A549 (cell line): ENCODE data around the gene SCAF8. TPM values are rescaled to one million over a fixed set of nuclear protein-coding genes. Genes with fewer than 3 reads are reported as not detected.

ENCODE experiments used
- ATAC-seq, 2 experiments: fragments of 200-7000 bp in 1 of 2; fragments of >200 bp in 1 of 2; cut with Nextera tagmentation in 1 of 2; cut with Tn5 transposase in 1 of 2; 3 replicates each; pipeline versions ENCODE4 v1.8.0 to v1.9.1; 2018 to 2020; ENCODE audit warnings: mild to moderate bottlenecking in 1 of 2, moderate library complexity in 1 of 2
- CTCF ChIA-PET: fragments of 300-600 bp; sonication (Branson Sonifier 250); formaldehyde crosslinking; extraction: SDS; loops from one replicate; lab custom pipeline; 2021; ENCODE audit warnings: antibody characterized with exemption, inconsistent platforms; lab: Yijun Ruan, JAX
- POLR2A ChIA-PET: fragments of 350-600 bp; formaldehyde crosslinking; extraction: SDS; loops from one replicate; lab custom pipeline; 2021; ENCODE audit warnings: antibody characterized with exemption, inconsistent platforms; lab: Yijun Ruan, JAX
- DNase-seq, 2 experiments: peaks; one replicate each; pipeline versions ENCODE4 v3.0.0 to v3.0.0-alpha.2; 2011 to 2016; ENCODE audit warnings: low read depth in 1 of 2, low spot score in 1 of 2
- FAIRE-seq: peaks from 2 replicates; lab custom pipeline; 2011; peaks lifted over from hg19 to GRCh38; lab: Jason Lieb, UNC
- H3K27ac ChIP-seq, 2 experiments: fragments of >200 bp; sonication (Bioruptor Twin); formaldehyde crosslinking; 3 replicates each; pipeline ENCODE4 v1.5.1; 2016 to 2017
- H3K4me1 ChIP-seq: fragments of >200 bp; sonication (Bioruptor Twin); formaldehyde crosslinking; 3 replicates; pipeline ENCODE4 v1.6.1; 2016
- H3K4me2 ChIP-seq: fragments of >200 bp; sonication (Bioruptor Twin); formaldehyde crosslinking; 3 replicates; pipeline ENCODE4 v1.6.1; 2016
- H3K4me3 ChIP-seq: fragments of >200 bp; sonication (Bioruptor Twin); formaldehyde crosslinking; 3 replicates; pipeline ENCODE4 v1.5.1; 2016
- H3K9me3 ChIP-seq: fragments of >200 bp; sonication (Bioruptor Twin); formaldehyde crosslinking; 3 replicates; pipeline ENCODE4 v1.6.1; 2016
- ATOH8 ChIP-seq: fragments of 250-450 bp; sonication (Bioruptor Pico); IDR thresholded peaks from 2 replicates; pipeline ENCODE4 v1.5.0; 2020; ENCODE audit warnings: low read depth, mild to moderate bottlenecking, moderate library complexity
- CBX2 ChIP-seq: fragments of 200-600 bp; sonication (generic); IDR thresholded peaks from 2 replicates; pipeline ENCODE4 v1.6.1; 2016; ENCODE audit warnings: low read depth, mild to moderate bottlenecking, borderline replicate concordance
- CBX8 ChIP-seq: fragments of 200-600 bp; sonication (generic); IDR thresholded peaks from 2 replicates; pipeline ENCODE4 v1.6.1; 2016
- EP300 ChIP-seq, 2 experiments: fragments of >200 bp; sonication (Bioruptor Twin); formaldehyde crosslinking; IDR thresholded peaks; 2 replicates in 1 of 2; 3 replicates in 1 of 2; pipeline ENCODE4 v1.6.1; 2016 to 2017
- FOSL2 ChIP-seq, 2 experiments: fragments of 450-650 bp in 1 of 2; fragments of >200 bp in 1 of 2; sonication (Bioruptor Twin) in 1 of 2; formaldehyde crosslinking; IDR thresholded peaks; 2 replicates each; pipeline versions ENCODE4 v1.5.0 to v1.6.1; 2016 to 2020; ENCODE audit warnings: mild to moderate bottlenecking in 1 of 2, moderate library complexity in 1 of 2
- HDAC2 ChIP-seq: fragments of 200-600 bp; sonication (generic); IDR thresholded peaks from 2 replicates; pipeline ENCODE4 v1.6.1; 2016
- HEYL ChIP-seq: fragments of 250-450 bp; sonication (Bioruptor Pico); IDR thresholded peaks from 2 replicates; pipeline ENCODE4 v1.8.0; 2021; ENCODE audit warnings: mild to moderate bottlenecking, moderate library complexity
- HOXA7 ChIP-seq: fragments of 250-450 bp; sonication (Bioruptor Pico); IDR thresholded peaks from 2 replicates; pipeline ENCODE4 v1.5.0; 2020; ENCODE audit warnings: mild to moderate bottlenecking, moderate library complexity
- HOXB5 ChIP-seq: fragments of 250-450 bp; sonication (Bioruptor Pico); IDR thresholded peaks from 2 replicates; pipeline ENCODE4 v1.5.0; 2020; ENCODE audit warnings: mild to moderate bottlenecking, moderate library complexity
- JUN ChIP-seq, 2 experiments: fragments of >200 bp; sonication (Bioruptor Twin); formaldehyde crosslinking; IDR thresholded peaks; 2 replicates in 1 of 2; 3 replicates in 1 of 2; pipeline ENCODE4 v1.6.1; 2016 to 2017
- JUNB ChIP-seq: fragments of >200 bp; sonication (Bioruptor Twin); formaldehyde crosslinking; IDR thresholded peaks from 2 replicates; pipeline ENCODE4 v1.6.1; 2016
- KDM1A ChIP-seq: fragments of 200-600 bp; sonication (generic); IDR thresholded peaks from 2 replicates; pipeline ENCODE4 v1.6.1; 2016; ENCODE audit warnings: low read depth, mild to moderate bottlenecking
- MAFK ChIP-seq: fragments of 450-650 bp; IDR thresholded peaks from 2 replicates; pipeline ENCODE4 v1.6.1; 2014; ENCODE audit not compliant: partially characterized antibody
- MAX ChIP-seq: IDR thresholded peaks from 2 replicates; pipeline ENCODE4 v1.6.1; 2012
- MAZ ChIP-seq: fragments of 150-350 bp; IDR thresholded peaks from 2 replicates; pipeline ENCODE4 v1.6.1; 2014; ENCODE audit warnings: antibody characterized with exemption, low read depth, low read length, borderline replicate concordance
- MYC ChIP-seq: IDR thresholded peaks from 2 replicates; pipeline ENCODE4 v1.6.1; 2012; ENCODE audit warnings: mild to moderate bottlenecking, inconsistent platforms, low read length, improper control_type of control experiment, borderline replicate concordance
- PBX3 ChIP-seq: IDR thresholded peaks from 2 replicates; pipeline ENCODE4 v1.6.1; 2012
- PHF8 ChIP-seq: fragments of 200-600 bp; sonication (generic); IDR thresholded peaks from 2 replicates; pipeline ENCODE4 v1.6.1; 2016; ENCODE audit warnings: low read depth, mild to moderate bottlenecking, antibody characterized with exemption, moderate library complexity, borderline replicate concordance
- POLR2A ChIP-seq: IDR thresholded peaks from 2 replicates; pipeline ENCODE4 v1.6.1; 2012; ENCODE audit warnings: mild to moderate bottlenecking, low read length
- POLR2AphosphoS2 ChIP-seq: conservative IDR thresholded peaks from 2 replicates; pipeline ENCODE4 v1.6.1; 2012; ENCODE audit warnings: low read length, improper control_type of control experiment, inconsistent platforms
- RAD21 ChIP-seq, 2 experiments: fragments of >200 bp in 1 of 2; sonication (Bioruptor Twin) in 1 of 2; formaldehyde crosslinking in 1 of 2; IDR thresholded peaks in 1 of 2; conservative IDR thresholded peaks in 1 of 2; 2 replicates in 1 of 2; 3 replicates in 1 of 2; pipeline ENCODE4 v1.6.1; 2012 to 2018; ENCODE audit warnings: inconsistent platforms in 1 of 2
- RCOR1 ChIP-seq: fragments of 150-350 bp; IDR thresholded peaks from 2 replicates; pipeline ENCODE4 v1.6.1; 2014; ENCODE audit warnings: antibody characterized with exemption, low read length, low read depth
- RFX5 ChIP-seq: fragments of 450-650 bp; IDR thresholded peaks from 2 replicates; pipeline ENCODE4 v1.7.1; 2014; ENCODE audit warnings: antibody characterized with exemption, mild to moderate bottlenecking, moderate library complexity
- RNF2 ChIP-seq: fragments of 200-600 bp; sonication (generic); IDR thresholded peaks from 2 replicates; pipeline ENCODE4 v1.6.1; 2016; ENCODE audit warnings: low read depth, mild to moderate bottlenecking, antibody characterized with exemption, moderate library complexity, borderline replicate concordance
- SMC3 ChIP-seq: fragments of >200 bp; sonication (Bioruptor Twin); formaldehyde crosslinking; IDR thresholded peaks from 3 replicates; pipeline ENCODE4 v1.6.1; 2018; ENCODE audit warnings: inconsistent platforms
- USF2 ChIP-seq: fragments of 450-650 bp; IDR thresholded peaks from 2 replicates; pipeline ENCODE4 v1.6.1; 2014; ENCODE audit warnings: antibody characterized with exemption
- ZC3H11A ChIP-seq: fragments of 450-650 bp; IDR thresholded peaks from 2 replicates; pipeline ENCODE4 v1.6.1; 2014; ENCODE audit warnings: antibody characterized with exemption, mild to moderate bottlenecking
- ZFP36 ChIP-seq: fragments of 450-650 bp; IDR thresholded peaks from 2 replicates; pipeline ENCODE4 v1.6.1; 2014; ENCODE audit warnings: borderline replicate concordance; ENCODE audit not compliant: partially characterized antibody
- ZNF302 ChIP-seq: fragments of 250-450 bp; sonication (Bioruptor Pico); IDR thresholded peaks from 2 replicates; pipeline ENCODE4 v1.9.0; 2021; ENCODE audit warnings: inconsistent platforms, mild to moderate bottlenecking, moderate library complexity
- WGBS: methylation state at CpG from one replicate; pipeline ENCODE4 v1.1.6; 2017; ENCODE audit errors: missing lambda C conversion rate; 5-methylcytosine and 5-hydroxymethylcytosine counted together
- polyA plus RNA-seq, 4 experiments: library from polyadenylated mRNA; depleted of rRNA in 3 of 4; stranded (reverse); fragments of >200 nt; fragmentation: RNase III in 1 of 4; extraction: RNeasy Plus Mini Kit Qiagen cat#74134 plus additional on column Dnase treatment in 1 of 4; gene quantifications; 2 replicates in 3 of 4; 3 replicates in 1 of 4; pipeline ENCODE4 v1.2.3, GENCODE V29; 2011 to 2017
- TF ChIP-seq, protein P1 (sequence below): fragments of >200 bp; sonication (Bioruptor Twin); formaldehyde crosslinking; IDR thresholded peaks from 3 replicates; pipeline ENCODE4 v1.6.1; 2016
- TF ChIP-seq, protein P2 (sequence below): fragments of >200 bp; sonication (Bioruptor Twin); formaldehyde crosslinking; IDR thresholded peaks from 2 replicates; pipeline ENCODE4 v1.6.1; 2016
- TF ChIP-seq, protein P3 (sequence below): fragments of 250-450 bp; sonication (Bioruptor Pico); IDR thresholded peaks from 2 replicates; pipeline ENCODE4 v1.5.0; 2021; ENCODE audit warnings: mild to moderate bottlenecking, moderate library complexity, borderline replicate concordance

Gene SCAF8
- polyA plus RNA-seq, 2 of the 4 experiments (the other 2 are of a cell fraction) = 13.4 to 27.3 TPM

DNA sequence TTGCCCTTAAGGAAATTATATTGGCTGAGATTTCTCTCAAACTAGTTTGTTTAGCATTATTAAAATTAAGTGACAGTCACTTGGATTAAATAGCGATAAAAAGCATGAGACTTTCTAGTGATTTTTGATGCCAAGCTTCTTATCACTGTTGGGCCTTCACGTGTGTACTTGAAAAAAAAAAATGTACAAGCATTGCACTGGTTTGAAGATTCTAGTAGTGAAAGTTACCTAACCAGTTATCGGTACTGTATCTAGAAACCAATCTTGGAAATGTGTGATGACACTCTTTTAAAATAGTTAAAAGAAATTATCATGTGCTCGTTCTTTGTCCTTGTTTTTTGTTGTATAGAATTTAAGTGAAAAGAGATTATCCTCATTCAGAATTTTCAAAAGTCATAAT is 102.1 kb downstream of the SCAF8 start:
- FAIRE-seq = no peak
- CTCF ChIA-PET = no interaction called here
- WGBS = 88% methylated on average over 4 of the region's 4 CpGs
- H3K4me1 ChIP-seq = no peaks in the 10 kb centered on the region
- no peaks in the 10 kb centered on the region for H3K9me3 ChIP-seq
- POLR2A ChIA-PET = no interaction called here
- no peak overlapping the region for H3K4me3 ChIP-seq
- no peak overlapping the region for H3K4me2 ChIP-seq
- H3K27ac ChIP-seq = no peak overlapping the region
- no peak for ATAC-seq
- no peak for DNase-seq
- TF ChIP-seq KDM1A = no peak
- no peak for TF ChIP-seq EP300 (IDR thresholded peaks at IDR 0.05)
- no peak for TF ChIP-seq JUNB
- TF ChIP-seq JUN (IDR thresholded peaks at IDR 0.05) = no peak
- TF ChIP-seq CBX2 = no peak
- no peak for TF ChIP-seq MAX
- TF ChIP-seq ZNF302 (CRISPR knock-in tag) = no peak
- no peak for TF ChIP-seq PBX3
- TF ChIP-seq HOXA7 (CRISPR knock-in tag) = no peak
- no peak for TF ChIP-seq MYC
- no peak for TF ChIP-seq SMC3
- TF ChIP-seq FOSL2 (IDR thresholded peaks at IDR 0.05) = no peak
- TF ChIP-seq FOSL2 (CRISPR knock-in tag; IDR thresholded peaks at IDR 0.05) = no peak
- no peak for TF ChIP-seq HEYL
- TF ChIP-seq RNF2 = no peak
- TF ChIP-seq MAZ = no peak
- no peak for TF ChIP-seq HDAC2
- no peak for TF ChIP-seq RFX5
- TF ChIP-seq HOXB5 (CRISPR knock-in tag) = no peak
- no peak for TF ChIP-seq POLR2AphosphoS2
- TF ChIP-seq RAD21 (conservative IDR thresholded peaks at IDR 0.05 in 1 of 2, IDR thresholded peaks at IDR 0.05 in 1 of 2) = no peak

- TF ChIP-seq HOXB5 (CRISPR knock-in tag) (no peak), RFX5 (no peak), PHF8 (no peak), POLR2AphosphoS2 (no peak), ZFP36 (no peak), CBX8 (no peak), POLR2A (no peak), ZC3H11A (no peak), ATOH8 (CRISPR knock-in tag) (no peak), MAFK (no peak), RCOR1 (no peak), USF2 (no peak), RNF2 (no peak)
- TF ChIP-seq, protein P1, sequence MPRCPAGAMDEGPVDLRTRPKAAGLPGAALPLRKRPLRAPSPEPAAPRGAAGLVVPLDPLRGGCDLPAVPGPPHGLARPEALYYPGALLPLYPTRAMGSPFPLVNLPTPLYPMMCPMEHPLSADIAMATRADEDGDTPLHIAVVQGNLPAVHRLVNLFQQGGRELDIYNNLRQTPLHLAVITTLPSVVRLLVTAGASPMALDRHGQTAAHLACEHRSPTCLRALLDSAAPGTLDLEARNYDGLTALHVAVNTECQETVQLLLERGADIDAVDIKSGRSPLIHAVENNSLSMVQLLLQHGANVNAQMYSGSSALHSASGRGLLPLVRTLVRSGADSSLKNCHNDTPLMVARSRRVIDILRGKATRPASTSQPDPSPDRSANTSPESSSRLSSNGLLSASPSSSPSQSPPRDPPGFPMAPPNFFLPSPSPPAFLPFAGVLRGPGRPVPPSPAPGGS = no peak
- TF ChIP-seq, protein P2, sequence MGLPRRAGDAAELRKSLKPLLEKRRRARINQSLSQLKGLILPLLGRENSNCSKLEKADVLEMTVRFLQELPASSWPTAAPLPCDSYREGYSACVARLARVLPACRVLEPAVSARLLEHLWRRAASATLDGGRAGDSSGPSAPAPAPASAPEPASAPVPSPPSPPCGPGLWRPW = no peak
- TF ChIP-seq, protein P3, sequence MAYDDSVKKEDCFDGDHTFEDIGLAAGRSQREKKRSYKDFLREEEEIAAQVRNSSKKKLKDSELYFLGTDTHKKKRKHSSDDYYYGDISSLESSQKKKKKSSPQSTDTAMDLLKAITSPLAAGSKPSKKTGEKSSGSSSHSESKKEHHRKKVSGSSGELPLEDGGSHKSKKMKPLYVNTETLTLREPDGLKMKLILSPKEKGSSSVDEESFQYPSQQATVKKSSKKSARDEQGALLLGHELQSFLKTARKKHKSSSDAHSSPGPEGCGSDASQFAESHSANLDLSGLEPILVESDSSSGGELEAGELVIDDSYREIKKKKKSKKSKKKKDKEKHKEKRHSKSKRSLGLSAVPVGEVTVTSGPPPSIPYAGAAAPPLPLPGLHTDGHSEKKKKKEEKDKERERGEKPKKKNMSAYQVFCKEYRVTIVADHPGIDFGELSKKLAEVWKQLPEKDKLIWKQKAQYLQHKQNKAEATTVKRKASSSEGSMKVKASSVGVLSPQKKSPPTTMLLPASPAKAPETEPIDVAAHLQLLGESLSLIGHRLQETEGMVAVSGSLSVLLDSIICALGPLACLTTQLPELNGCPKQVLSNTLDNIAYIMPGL = no peak
These were observed 106.3 kb downstream of the SCAF8 start for GRCh38 chr6:154839546-154839945.

More at GRCh38 chr6:154839546-154839945, 106.3 kb downstream of the SCAF8 start:
- H3K4me1 ChIP-seq = no peaks in the 10 kb centered on the region
- no peak overlapping the region for H3K4me3 ChIP-seq
- no peak overlapping the region for H3K4me2 ChIP-seq
- H3K27ac ChIP-seq = no peak overlapping the region
- ChIA-PET CTCF (no interaction called here), POLR2A (no interaction called here)
- WGBS = 96% methylated on average over 6 of the region's 6 CpGs
- ATAC-seq = no peak
- no peak for FAIRE-seq
- H3K9me3 ChIP-seq = no peaks in the 10 kb centered on the region
- DNase-seq = no peak
